ENCODE results near the gene VSTM2L. TPM values are rescaled to one million over a fixed set of nuclear protein-coding genes. Genes with fewer than 3 reads are reported as not detected.

The VSTM2L gene
- total RNA-seq, 1 experiment from 2014 or later: 0.71 TPM

- Mint-ChIP-seq H3K4me3 (ENCODE audit: low read depth, unreplicated experiment) (no peak overlapping the region), H3K9me3 (ENCODE audit: low read depth, unreplicated experiment) (no peaks in the 10 kb centered on the region), H3K27me3 (ENCODE audit: unreplicated experiment) (peaks cover 92% of the 10 kb centered on the region), H3K4me1 (ENCODE audit: low read depth, unreplicated experiment) (no peaks in the 10 kb centered on the region), H3K27ac (ENCODE audit: unreplicated experiment) (no peak overlapping the region), H3K36me3 (ENCODE audit: insufficient read depth, unreplicated experiment) (no peaks in the 10 kb centered on the region)
- no peak for DNase-seq
- no TSS peak for BruUV-seq (replicated peaks)
- intact Hi-C loops (cut with micrococcal nuclease; ENCODE audit: unreplicated experiment): no loop called here
- CTCF ChIA-PET: no interaction called here
- TF ChIP-seq CTCF (IDR thresholded peaks at IDR 0.05; ENCODE audit: unreplicated experiment): no peak
Measured at GRCh38 chr20:37917461-37917860, 14.5 kb downstream of the VSTM2L start.

- no peak overlapping the region for H3K4me3 Mint-ChIP-seq (ENCODE audit: low read depth, unreplicated experiment)
- H3K9me3 Mint-ChIP-seq (ENCODE audit: low read depth, unreplicated experiment): no peaks in the 10 kb centered on the region
- H3K4me1 Mint-ChIP-seq (ENCODE audit: low read depth, unreplicated experiment): no peaks in the 10 kb centered on the region
- intact Hi-C loops (cut with micrococcal nuclease; ENCODE audit: unreplicated experiment): no loop called here
- H3K36me3 Mint-ChIP-seq (ENCODE audit: insufficient read depth, unreplicated experiment): no peaks in the 10 kb centered on the region
- CTCF ChIA-PET: no interaction called here
- no peak for DNase-seq
- H3K27ac Mint-ChIP-seq (ENCODE audit: unreplicated experiment): no peak overlapping the region
- TF ChIP-seq CTCF (IDR thresholded peaks at IDR 0.05; ENCODE audit: unreplicated experiment): no peak
- peaks cover 92% of the 10 kb centered on the region for H3K27me3 Mint-ChIP-seq (ENCODE audit: unreplicated experiment)
- BruUV-seq (replicated peaks): no TSS peak
Measured at GRCh38 chr20:37918035-37918434, 15.1 kb downstream of the VSTM2L start.

GRCh38 chr20:37919389-37920040, 16.6 kb downstream of the VSTM2L start:
- no TSS peak for BruUV-seq (replicated peaks)
- intact Hi-C loops (cut with micrococcal nuclease; ENCODE audit: unreplicated experiment): no loop called here

GRCh38 chr20:37920270-37920669, 17.3 kb downstream of the VSTM2L start:
- Mint-ChIP-seq H3K27me3 (ENCODE audit: unreplicated experiment) (peaks cover 88% of the 10 kb centered on the region), H3K4me1 (ENCODE audit: low read depth, unreplicated experiment) (no peaks in the 10 kb centered on the region), H3K27ac (ENCODE audit: unreplicated experiment) (no peak overlapping the region), H3K36me3 (ENCODE audit: insufficient read depth, unreplicated experiment) (no peaks in the 10 kb centered on the region), H3K4me3 (ENCODE audit: low read depth, unreplicated experiment) (no peak overlapping the region), H3K9me3 (ENCODE audit: low read depth, unreplicated experiment) (no peaks in the 10 kb centered on the region)
- no peak for DNase-seq
- no peak for TF ChIP-seq CTCF (IDR thresholded peaks at IDR 0.05; ENCODE audit: unreplicated experiment)
- CTCF ChIA-PET: interaction anchor here (1.0 kb wide), 1 partner anchor 40 kb away, joined by 3 read pairs; no protein-coding TSS in a partner anchor
- intact Hi-C loops (cut with micrococcal nuclease; ENCODE audit: unreplicated experiment): no loop called here
- no TSS peak for BruUV-seq (replicated peaks)

More at GRCh38 chr20:37919389-37920040, 16.6 kb downstream of the VSTM2L start:
- CTCF ChIA-PET: interaction anchor here (1.0 kb wide), 1 partner anchor 40 kb away, joined by 3 read pairs; no protein-coding TSS in a partner anchor
- Mint-ChIP-seq H3K4me1 (ENCODE audit: low read depth, unreplicated experiment) (no peaks in the 10 kb centered on the region), H3K27me3 (ENCODE audit: unreplicated experiment) (peaks cover 86% of the 10 kb centered on the region), H3K36me3 (ENCODE audit: insufficient read depth, unreplicated experiment) (no peaks in the 10 kb centered on the region), H3K27ac (ENCODE audit: unreplicated experiment) (no peak overlapping the region), H3K9me3 (ENCODE audit: low read depth, unreplicated experiment) (no peaks in the 10 kb centered on the region), H3K4me3 (ENCODE audit: low read depth, unreplicated experiment) (no peak overlapping the region)
- no peak for DNase-seq
- TF ChIP-seq CTCF (IDR thresholded peaks at IDR 0.05; ENCODE audit: unreplicated experiment): no peak
